KOPT-K1 (cell line): ENCODE results near the gene FARS2.

Experiments used
- H3K27ac ChIP-seq: fragments of 200-600 bp; sonication (generic); 2 replicates; pipeline ENCODE4 v1.5.1; 2016; ENCODE audit warnings: antibody characterized with exemption, mild to moderate bottlenecking, low read depth, low read length; ENCODE audit not compliant: poor library complexity, severe bottlenecking
- H3K36me3 ChIP-seq: fragments of 200-600 bp; sonication (generic); 2 replicates; pipeline ENCODE4 v1.5.1; 2017; ENCODE audit warnings: antibody characterized with exemption, mild to moderate bottlenecking, low read length, moderate library complexity; ENCODE audit not compliant: insufficient read depth
- H3K9me3 ChIP-seq: fragments of 200-600 bp; sonication (generic); 2 replicates; pipeline ENCODE4 v1.5.1; 2017; ENCODE audit warnings: antibody characterized with exemption, low read length, mild to moderate bottlenecking; ENCODE audit not compliant: insufficient read depth, poor library complexity, severe bottlenecking

The FARS2 gene

DNA sequence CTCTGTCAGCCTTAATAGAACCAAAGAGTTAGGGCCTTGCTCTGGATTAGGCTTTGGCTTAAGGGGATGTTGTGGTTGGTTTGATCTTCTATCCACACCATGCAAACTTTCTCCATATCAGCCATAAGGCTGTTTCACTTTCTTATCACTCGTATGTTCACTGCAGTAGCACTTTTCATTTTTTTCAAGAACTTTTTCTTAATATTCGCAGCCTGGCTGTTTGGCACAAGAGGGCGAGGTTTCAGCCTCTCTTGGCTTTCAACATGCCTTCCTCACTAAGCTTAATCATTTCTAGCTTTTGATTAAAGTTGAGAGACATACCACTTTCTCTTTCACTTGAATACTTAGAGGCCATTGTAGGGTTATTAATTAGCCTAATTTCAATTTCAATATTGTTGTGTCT is 552.3 kb downstream of the FARS2 start:
- H3K27ac ChIP-seq = peak overlapping the region; percentile 78
- H3K9me3 ChIP-seq = no peaks in the 10 kb centered on the region
- no peaks in the 10 kb centered on the region for H3K36me3 ChIP-seq

DNA sequence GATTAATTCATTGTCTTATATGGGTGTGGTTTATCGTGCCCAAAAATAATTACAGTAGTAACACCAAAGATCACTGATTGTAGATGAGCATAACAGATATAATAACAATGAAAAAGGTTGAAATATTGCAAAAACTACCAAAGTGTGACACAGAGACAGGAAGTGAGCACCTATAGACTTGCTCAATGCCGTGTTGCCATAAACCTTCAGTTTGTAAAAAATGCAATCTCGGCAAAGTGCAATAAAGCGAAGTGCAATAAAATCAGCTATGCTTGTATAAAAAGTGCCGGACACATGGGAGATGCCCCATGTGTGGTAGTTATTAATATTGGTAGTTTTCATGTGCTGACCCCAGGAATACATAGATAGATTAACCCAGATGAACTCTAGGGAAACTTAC is 552.8 kb downstream of the FARS2 start:
- Histone ChIP-seq H3K36me3 (no peaks in the 10 kb centered on the region), H3K9me3 (no peaks in the 10 kb centered on the region), H3K27ac (peak overlapping the region; percentile 78)

DNA sequence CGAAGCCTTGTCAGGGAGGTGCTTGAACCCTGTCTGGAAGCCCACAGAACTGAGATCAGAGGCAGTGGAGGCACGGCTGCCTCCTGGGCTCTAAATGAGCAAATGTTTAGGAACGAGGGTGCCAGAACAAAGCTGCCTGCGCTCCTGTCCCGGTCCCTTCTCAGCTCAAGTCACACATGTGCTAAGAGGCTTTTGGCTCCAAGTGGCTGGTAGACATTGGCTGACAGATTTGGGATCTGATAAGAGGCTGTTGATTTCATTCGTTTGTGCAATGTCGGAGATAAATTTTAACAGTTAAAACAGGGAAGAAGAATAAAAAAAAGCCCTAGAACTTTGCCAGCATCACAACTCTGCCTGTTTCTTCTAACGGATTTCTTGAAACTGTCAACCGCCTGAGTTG is 553.6 kb downstream of the FARS2 start:
- Histone ChIP-seq H3K27ac (peak overlapping the region; percentile 78), H3K9me3 (no peaks in the 10 kb centered on the region), H3K36me3 (no peaks in the 10 kb centered on the region)

DNA sequence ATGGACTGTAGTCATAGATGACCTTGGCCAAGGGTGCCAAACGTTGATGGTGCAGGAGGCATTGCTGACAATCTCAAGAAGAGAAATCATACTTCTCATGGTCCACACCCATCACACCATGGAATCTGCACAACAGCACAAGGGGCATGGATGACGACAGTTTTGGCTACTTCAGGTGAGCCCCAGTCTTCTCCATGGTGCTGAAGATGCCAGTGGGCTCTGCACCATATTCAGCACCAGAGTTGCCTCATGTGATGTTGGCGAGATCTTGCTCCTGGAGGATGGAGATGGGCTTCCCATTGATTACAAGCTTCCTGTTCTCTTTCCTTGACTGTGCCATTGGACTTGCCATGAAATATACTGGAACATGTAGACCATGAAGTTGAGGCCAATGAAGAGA is 556.6 kb downstream of the FARS2 start:
- Histone ChIP-seq H3K36me3 (no peaks in the 10 kb centered on the region), H3K27ac (no peak overlapping the region), H3K9me3 (no peaks in the 10 kb centered on the region)

DNA sequence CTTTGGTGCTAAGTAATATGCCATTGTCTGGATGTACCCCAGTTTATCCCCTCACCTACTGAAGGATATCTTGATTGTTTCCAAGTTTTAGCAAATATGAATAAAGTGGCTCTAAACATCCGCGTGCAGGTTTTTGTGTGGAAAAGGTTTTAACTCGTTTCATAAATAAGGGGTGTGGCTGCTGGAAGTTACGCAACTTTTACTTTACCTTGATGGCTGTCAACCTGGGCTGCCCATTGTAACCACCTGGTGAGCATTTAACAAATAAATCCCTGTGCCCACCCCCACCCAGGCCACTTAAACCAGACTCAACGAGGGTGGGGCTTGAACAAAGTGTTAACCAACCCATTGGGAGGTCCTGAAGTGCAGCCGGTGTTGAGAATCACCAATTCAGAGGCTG is 557.6 kb downstream of the FARS2 start:
- no peak overlapping the region for H3K27ac ChIP-seq
- no peaks in the 10 kb centered on the region for H3K36me3 ChIP-seq
- H3K9me3 ChIP-seq = no peaks in the 10 kb centered on the region
